ENCODE results near the gene SAFB2. TPM values are rescaled to one million over a fixed set of nuclear protein-coding genes. Genes with fewer than 3 reads are reported as not detected.

The SAFB2 gene
- total RNA-seq, 4 donors from 2014 or later, result 13.7 to 19.8 (median 18.4) TPM

DNA sequence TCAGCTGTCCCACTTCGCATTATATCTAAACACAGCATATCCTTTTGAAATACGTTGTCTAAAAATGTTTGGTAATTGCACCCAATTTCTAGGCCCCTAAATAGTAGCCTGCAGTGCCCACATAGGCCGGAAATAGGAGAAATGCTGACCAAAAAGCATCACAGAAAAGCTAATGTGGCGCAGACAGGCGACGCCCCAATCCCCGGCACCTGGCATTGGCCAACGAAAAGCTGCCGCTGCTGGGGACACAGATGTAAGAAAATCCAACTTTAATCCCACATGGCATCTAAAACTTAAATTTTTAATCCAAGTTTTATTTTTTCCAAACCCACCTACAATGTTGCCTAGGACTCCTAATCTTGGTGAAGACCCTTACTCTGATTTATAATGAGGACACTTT, 4.0 kb downstream of the SAFB2 start:
- in situ Hi-C loops (cut with MboI; ENCODE audit: low sequenced_read_pairs in 4 of 4), result no loop called here
- ATAC-seq, result no peak
- H3K4me1 ChIP-seq, result peaks cover 38 to 42% of the 10 kb centered on the region in 2 donors
- H3K4me3 ChIP-seq, result peak overlapping the region in 1 of 4 donors; percentile 22
- no peaks in the 10 kb centered on the region for H3K9me3 ChIP-seq
- intact Hi-C loops (cut with DNase I; ENCODE audit: low total_unique reads), result no loop called here
- H3K36me3 ChIP-seq, result peaks cover 5 to 54% of the 10 kb centered on the region in 2 donors
- TF ChIP-seq POLR2A (IDR thresholded peaks at IDR 0.05), result no peak
- TF ChIP-seq, protein P1, sequence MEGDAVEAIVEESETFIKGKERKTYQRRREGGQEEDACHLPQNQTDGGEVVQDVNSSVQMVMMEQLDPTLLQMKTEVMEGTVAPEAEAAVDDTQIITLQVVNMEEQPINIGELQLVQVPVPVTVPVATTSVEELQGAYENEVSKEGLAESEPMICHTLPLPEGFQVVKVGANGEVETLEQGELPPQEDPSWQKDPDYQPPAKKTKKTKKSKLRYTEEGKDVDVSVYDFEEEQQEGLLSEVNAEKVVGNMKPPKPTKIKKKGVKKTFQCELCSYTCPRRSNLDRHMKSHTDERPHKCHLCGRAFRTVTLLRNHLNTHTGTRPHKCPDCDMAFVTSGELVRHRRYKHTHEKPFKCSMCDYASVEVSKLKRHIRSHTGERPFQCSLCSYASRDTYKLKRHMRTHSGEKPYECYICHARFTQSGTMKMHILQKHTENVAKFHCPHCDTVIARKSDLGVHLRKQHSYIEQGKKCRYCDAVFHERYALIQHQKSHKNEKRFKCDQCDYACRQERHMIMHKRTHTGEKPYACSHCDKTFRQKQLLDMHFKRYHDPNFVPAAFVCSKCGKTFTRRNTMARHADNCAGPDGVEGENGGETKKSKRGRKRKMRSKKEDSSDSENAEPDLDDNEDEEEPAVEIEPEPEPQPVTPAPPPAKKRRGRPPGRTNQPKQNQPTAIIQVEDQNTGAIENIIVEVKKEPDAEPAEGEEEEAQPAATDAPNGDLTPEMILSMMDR (IDR thresholded peaks at IDR 0.05 in 4 of 5, conservative IDR thresholded peaks at IDR 0.05 in 1 of 5), result no peak
- H3K27me3 ChIP-seq, result no peaks in the 10 kb centered on the region
- H3K27ac ChIP-seq, result peak overlapping the region in 3 of 4 donors; percentile 4 to 98 (median 10)
- DNase-seq, result no peak

DNA sequence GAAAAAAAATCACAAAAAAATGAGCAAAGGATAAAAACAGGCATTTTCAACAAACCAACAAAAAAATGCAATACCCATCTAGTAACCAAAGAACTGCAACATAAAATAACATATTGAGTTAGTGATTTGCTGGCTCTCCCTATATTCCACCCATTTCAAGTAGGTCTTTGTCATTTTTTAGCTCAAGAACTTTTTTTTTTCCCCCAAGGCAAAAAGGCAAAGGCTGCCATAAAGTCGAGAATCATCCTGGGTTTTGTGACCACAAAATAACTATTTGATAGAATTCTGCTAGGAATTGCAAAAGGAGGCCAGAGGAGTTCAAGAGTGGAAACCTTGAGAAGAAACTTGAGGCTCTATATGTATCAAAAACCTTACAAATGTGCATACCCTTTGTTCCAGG, 5.5 kb downstream of the SAFB2 start:
- H3K9me3 ChIP-seq, result no peaks in the 10 kb centered on the region
- peaks cover 5 to 69% of the 10 kb centered on the region in 2 donors for H3K36me3 ChIP-seq
- peaks cover 38 to 42% of the 10 kb centered on the region in 2 donors for H3K4me1 ChIP-seq
- DNase-seq (no peak), ATAC-seq (no peak)
- no peak for TF ChIP-seq POLR2A (IDR thresholded peaks at IDR 0.05)
- TF ChIP-seq, protein P1 (IDR thresholded peaks at IDR 0.05 in 4 of 5, conservative IDR thresholded peaks at IDR 0.05 in 1 of 5), result no peak
- in situ Hi-C loops (cut with MboI; ENCODE audit: low sequenced_read_pairs in 4 of 4) (no loop called here), intact Hi-C loops (cut with DNase I; ENCODE audit: low total_unique reads) (no loop called here)
- H3K4me3 ChIP-seq, result no peak overlapping the region
- peak overlapping the region in 1 of 4 donors; percentile 10 for H3K27ac ChIP-seq
- no peaks in the 10 kb centered on the region for H3K27me3 ChIP-seq

DNA sequence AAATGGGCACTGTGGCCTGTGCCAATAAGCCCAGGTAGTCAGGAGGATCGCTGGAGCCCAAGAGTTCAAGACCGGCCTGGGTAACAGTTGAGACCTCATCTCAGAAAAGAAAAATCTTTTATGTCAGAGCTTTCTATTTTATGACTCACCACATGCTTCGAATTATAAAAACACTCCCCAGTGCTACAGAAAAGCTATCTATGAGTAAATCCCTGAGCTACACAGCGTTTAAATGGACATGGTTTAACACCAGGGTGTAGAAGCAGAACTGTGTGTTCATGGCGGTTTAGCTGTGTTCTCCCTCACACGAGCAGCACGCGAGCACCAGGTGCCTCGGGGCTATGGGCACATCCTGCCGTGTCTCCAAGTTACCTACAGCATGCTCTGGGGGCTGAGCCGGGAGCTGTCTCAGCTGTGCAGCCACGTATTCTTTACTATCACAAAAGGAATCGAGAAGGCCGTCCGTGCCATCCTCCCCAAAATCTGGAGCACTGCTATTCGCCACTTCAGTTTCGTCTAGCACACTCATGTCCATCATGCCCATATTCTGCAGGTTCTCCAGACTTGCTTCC, 6.7 kb downstream of the SAFB2 start:
- ATAC-seq (no peak), DNase-seq (no peak)
- no peak overlapping the region for H3K27ac ChIP-seq
- peaks cover 5 to 71% of the 10 kb centered on the region in 2 donors for H3K36me3 ChIP-seq
- H3K4me3 ChIP-seq, result no peak overlapping the region
- H3K27me3 ChIP-seq, result no peaks in the 10 kb centered on the region
- H3K9me3 ChIP-seq, result no peaks in the 10 kb centered on the region
- TF ChIP-seq POLR2A (IDR thresholded peaks at IDR 0.05), result no peak
- TF ChIP-seq, protein P1 (IDR thresholded peaks at IDR 0.05 in 4 of 5, conservative IDR thresholded peaks at IDR 0.05 in 1 of 5), result no peak
- intact Hi-C loops (cut with DNase I; ENCODE audit: low total_unique reads), result no loop called here
- peaks cover 29 to 36% of the 10 kb centered on the region in 2 donors for H3K4me1 ChIP-seq
- in situ Hi-C loops (cut with MboI; ENCODE audit: low sequenced_read_pairs in 4 of 4), result no loop called here

DNA sequence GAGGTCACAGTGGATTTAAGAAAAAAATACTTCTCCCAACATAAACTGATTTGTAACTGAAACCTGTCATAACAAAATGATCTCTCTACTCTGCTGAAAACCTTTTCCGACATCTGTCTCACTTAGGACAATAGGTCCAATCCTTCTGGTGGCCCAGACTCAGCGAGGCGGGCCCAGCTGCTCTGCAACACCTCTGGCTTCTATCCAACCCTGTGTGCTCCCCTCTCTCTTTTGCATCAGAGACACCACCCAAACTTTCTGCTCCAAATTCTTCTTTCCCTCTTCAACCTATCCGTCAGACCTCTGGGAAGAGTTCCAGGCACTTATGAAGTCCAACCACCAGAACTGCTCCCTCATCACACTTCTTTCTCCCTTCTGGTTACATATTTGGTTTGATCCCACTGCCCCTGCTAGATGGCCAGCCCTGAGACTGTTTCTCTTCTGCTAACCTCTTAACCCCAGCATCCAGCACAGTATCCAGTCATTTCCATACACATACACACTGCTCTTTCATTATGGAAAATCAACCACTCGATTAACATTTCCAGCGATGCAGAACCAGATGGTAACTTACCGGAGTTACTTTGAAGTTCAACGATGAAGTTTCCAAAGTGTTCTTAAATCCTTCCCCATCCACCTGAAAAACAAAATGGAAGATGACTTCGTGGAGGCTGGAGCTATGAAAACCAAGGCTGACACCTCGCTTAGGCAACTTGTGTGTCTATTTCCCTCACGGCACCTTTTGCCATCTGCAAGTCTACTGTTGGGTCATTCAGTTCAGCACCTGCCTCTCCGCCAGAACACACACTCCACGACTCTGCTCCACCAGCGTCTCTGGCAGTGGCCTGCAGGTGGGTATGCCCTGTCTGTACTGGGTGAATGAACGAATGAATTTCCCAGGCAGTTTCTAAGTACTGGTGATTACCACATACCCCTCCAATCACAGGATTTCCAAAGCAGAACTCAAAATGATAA, 9.4 kb downstream of the SAFB2 start:
- Histone ChIP-seq H3K4me1 (peaks cover 4 to 10% of the 10 kb centered on the region in 2 donors), H3K9me3 (no peaks in the 10 kb centered on the region), H3K27me3 (no peaks in the 10 kb centered on the region), H3K4me3 (no peak overlapping the region), H3K27ac (no peak overlapping the region), H3K36me3 (peaks cover 5 to 82% of the 10 kb centered on the region in 2 donors)
- intact Hi-C loops (cut with DNase I; ENCODE audit: low total_unique reads) (no loop called here), in situ Hi-C loops (cut with MboI; ENCODE audit: low sequenced_read_pairs in 4 of 4) (no loop called here)
- no peak for TF ChIP-seq POLR2A (IDR thresholded peaks at IDR 0.05)
- TF ChIP-seq, protein P1 (IDR thresholded peaks at IDR 0.05 in 4 of 5, conservative IDR thresholded peaks at IDR 0.05 in 1 of 5), result no peak
- ATAC-seq (no peak), DNase-seq (no peak)
